Ishikawa (cell line): ENCODE measurements around the gene HMGCS2.

Experiments
- CEBPB ChIP-seq: IDR thresholded peaks from 2 replicates; pipeline ENCODE4 v1.6.1; 2012
- CREB1 ChIP-seq: IDR thresholded peaks from 2 replicates; pipeline ENCODE4 v1.6.1; 2012; ENCODE audit warnings: low read depth
- EGR1 ChIP-seq: IDR thresholded peaks from 2 replicates; pipeline ENCODE4 v1.6.1; 2012
- EP300 ChIP-seq: IDR thresholded peaks from 2 replicates; pipeline ENCODE4 v1.6.1; 2012; ENCODE audit warnings: borderline replicate concordance
- FOXM1 ChIP-seq: IDR thresholded peaks from 2 replicates; pipeline ENCODE4 v1.6.1; 2012; ENCODE audit warnings: low read depth, borderline replicate concordance
- NFIC ChIP-seq: IDR thresholded peaks from 2 replicates; pipeline ENCODE4 v1.6.1; 2012
- RAD21 ChIP-seq: IDR thresholded peaks from 2 replicates; pipeline ENCODE4 v1.6.1; 2012; ENCODE audit warnings: low read depth
- REST ChIP-seq: IDR thresholded peaks from 2 replicates; pipeline ENCODE4 v1.6.1; 2012; ENCODE audit warnings: low read depth, mild to moderate bottlenecking
- TAF1 ChIP-seq: IDR thresholded peaks from 2 replicates; pipeline ENCODE4 v1.6.1; 2012; ENCODE audit warnings: low read depth, mild to moderate bottlenecking
- TCF12 ChIP-seq: IDR thresholded peaks from 2 replicates; pipeline ENCODE4 v1.6.1; 2012; ENCODE audit warnings: low read depth
- TEAD4 ChIP-seq: IDR thresholded peaks from 2 replicates; pipeline ENCODE4 v1.6.1; 2012
- YY1 ChIP-seq: IDR thresholded peaks from 2 replicates; pipeline ENCODE4 v1.6.1; 2012; ENCODE audit warnings: low read depth
- TF ChIP-seq, protein P1 (sequence below): IDR thresholded peaks from 2 replicates; pipeline ENCODE4 v1.6.1; 2012

GRCh38 chr1:119815361-119815760, 46.7 kb upstream of the HMGCS2 start:
- TF ChIP-seq TEAD4 (no peak), REST (no peak), EP300 (no peak), YY1 (no peak), CREB1 (no peak), TAF1 (no peak), NFIC (no peak), TCF12 (no peak), RAD21 (no peak), CEBPB (no peak), EGR1 (no peak), FOXM1 (no peak)
- TF ChIP-seq, protein P1, sequence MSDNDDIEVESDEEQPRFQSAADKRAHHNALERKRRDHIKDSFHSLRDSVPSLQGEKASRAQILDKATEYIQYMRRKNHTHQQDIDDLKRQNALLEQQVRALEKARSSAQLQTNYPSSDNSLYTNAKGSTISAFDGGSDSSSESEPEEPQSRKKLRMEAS, result no peak
